HG03460 (cell line): ENCODE data around the gene SPATA20.

ENCODE experiments used
- ATAC-seq: cut with Tn5 transposase; IDR thresholded peaks from one replicate; pipeline ENCODE4 v1.9.1; 2021; ENCODE audit not compliant: unreplicated experiment

The SPATA20 gene

GRCh38 chr17:50557630-50558029 is 10.7 kb downstream of the SPATA20 start:
- ATAC-seq = no peak

- ATAC-seq = no peak
These were observed 11.1 kb downstream of the SPATA20 start for GRCh38 chr17:50558091-50558490.

- no peak for ATAC-seq
These were observed 11.6 kb downstream of the SPATA20 start for GRCh38 chr17:50558581-50558940.

- ATAC-seq = no peak
These were observed 12.1 kb downstream of the SPATA20 start for GRCh38 chr17:50558941-50559614.

DNA sequence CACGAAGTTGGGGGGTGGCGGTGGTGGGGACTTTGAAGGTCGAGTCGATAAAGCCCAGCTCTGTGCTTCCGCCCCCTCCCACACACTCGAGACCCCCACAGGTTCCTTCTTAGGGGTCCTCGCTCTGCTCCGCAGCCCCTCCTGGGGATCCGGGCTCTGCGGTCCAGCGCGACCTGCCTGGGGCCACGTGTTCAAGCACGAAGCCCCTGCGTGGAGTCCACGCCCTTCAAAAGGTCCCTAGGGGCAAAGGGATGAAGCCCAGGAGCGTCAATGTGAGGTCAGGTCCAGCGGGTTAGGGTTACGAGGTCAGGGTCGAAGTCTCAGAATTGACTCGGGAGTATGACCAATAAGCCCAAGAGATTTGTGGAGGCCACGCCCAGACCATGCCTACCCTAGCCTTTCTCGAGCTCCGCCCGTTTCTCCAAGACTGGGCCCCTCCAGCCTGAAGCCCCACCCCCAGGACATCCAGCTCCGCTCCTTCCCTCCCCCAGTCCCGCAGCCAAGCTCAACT is 12.8 kb downstream of the SPATA20 start:
- no peak for ATAC-seq

DNA sequence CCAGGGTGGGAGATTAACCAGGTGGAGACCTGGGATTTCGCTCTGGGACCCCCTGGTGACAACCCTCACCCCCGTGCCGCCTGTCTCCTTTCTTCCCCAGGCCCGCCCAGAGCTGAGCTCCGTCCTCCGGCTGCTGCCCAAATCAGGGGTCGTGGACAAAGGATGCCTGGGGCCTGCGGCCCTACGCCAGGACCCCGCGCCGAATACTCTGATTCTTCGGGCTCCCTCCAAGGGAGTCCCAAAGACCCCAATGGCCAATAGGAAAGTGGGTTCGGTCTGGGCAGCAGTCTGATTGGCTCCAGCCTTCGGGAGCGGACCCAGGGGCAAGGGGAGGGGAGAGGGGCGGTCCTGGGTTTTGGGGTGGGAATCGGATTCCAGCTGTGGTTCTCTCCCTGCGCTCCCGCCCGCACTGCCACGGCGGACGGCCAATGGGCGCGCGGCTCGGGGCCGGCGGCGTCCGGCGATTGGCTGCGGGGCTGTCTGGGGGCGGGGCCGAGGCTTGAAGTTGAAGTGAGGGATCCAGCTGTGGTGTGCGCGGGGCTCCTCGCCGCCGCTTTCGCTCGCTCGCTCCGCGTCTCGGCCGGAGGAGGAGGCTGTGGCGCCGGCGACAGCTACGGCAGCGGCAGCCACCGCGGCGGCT is 13.3 kb downstream of the SPATA20 start, which contains the start of gene CACNA1G:
Gene CACNA1G (plus strand): TSS at position 531 of the 640 bp plus-strand sequence. CDS start 745 bp downstream, outside the sequence.
- peak; percentile 93 for ATAC-seq

- no peak for ATAC-seq
These were observed 14.2 kb downstream of the SPATA20 start for GRCh38 chr17:50560931-50561745.

- ATAC-seq = no peak
These were observed 14.8 kb downstream of the SPATA20 start for GRCh38 chr17:50561746-50562141.

DNA sequence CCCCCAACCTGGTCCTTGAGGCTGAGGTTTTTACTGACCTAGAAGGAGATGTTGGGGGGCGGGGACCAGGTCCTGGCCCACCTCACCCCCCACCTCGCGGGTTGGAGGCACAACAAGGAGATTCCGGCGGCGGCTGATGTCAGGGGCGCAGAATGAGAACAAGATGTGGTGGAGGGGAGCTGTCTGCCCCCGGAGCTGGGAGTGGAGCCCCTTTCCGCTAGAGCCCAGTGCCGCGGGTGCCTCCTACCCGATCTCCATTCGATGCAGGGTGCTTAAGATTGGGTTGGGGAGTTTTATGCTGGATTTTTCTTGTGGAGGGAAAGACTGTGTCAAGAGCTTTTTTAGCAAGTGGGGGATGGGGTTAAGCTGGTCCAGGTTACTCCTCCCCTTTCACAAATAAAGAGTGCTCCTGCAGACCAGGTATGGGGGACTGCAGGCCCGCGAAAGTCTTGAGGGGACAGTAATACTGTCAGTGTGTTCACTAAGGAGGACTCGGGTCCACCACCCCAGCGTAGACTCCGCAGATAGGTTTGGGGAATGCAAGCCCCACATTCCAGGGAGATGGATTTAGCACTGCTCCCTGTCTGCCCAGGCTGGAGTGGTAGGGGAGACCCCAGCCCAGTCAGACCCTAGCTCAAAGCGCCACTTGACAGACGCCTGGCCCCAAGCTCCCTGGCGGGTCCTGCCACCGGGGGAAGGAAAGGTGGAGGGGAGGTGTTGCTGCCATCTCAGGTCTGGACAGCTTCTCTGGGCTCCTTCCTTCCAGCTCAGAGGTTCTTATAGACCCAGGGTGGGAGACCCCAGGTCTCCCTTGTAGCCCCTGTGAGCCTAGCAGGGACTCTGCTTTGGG is 15.5 kb downstream of the SPATA20 start:
- no peak for ATAC-seq

- ATAC-seq = no peak
These were observed 16.1 kb downstream of the SPATA20 start for GRCh38 chr17:50563092-50563511.

- ATAC-seq = no peak
These were observed 17.9 kb downstream of the SPATA20 start for GRCh38 chr17:50564916-50565315.

GRCh38 chr17:50565402-50566350 is 18.7 kb downstream of the SPATA20 start:
- ATAC-seq = no peak

GRCh38 chr17:50566886-50567285 is 19.9 kb downstream of the SPATA20 start:
- ATAC-seq = no peak

GRCh38 chr17:50568659-50569058 is 21.7 kb downstream of the SPATA20 start:
- no peak for ATAC-seq

DNA sequence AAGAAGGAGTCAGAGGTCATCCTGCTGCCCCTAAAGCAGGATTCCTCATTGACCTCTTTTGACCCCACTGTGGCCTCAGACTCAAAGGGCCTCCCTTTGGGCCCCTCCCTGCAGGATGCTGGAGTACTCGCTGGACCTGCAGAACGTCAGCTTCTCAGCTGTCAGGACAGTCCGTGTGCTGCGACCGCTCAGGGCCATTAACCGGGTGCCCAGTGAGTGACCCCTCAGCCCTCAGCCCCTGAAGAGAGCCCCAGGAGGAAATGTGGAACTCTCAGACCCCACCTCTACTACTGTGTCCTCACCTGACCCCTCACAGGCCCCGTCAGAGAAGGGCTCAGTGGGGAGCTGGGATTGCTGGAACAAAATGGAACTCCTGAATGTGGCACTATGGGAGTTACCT is 22.6 kb downstream of the SPATA20 start:
- ATAC-seq = no peak

- ATAC-seq = no peak
These were observed 23.1 kb downstream of the SPATA20 start for GRCh38 chr17:50570032-50570431.

- ATAC-seq = no peak
These were observed 23.6 kb downstream of the SPATA20 start for GRCh38 chr17:50570528-50570927.

DNA sequence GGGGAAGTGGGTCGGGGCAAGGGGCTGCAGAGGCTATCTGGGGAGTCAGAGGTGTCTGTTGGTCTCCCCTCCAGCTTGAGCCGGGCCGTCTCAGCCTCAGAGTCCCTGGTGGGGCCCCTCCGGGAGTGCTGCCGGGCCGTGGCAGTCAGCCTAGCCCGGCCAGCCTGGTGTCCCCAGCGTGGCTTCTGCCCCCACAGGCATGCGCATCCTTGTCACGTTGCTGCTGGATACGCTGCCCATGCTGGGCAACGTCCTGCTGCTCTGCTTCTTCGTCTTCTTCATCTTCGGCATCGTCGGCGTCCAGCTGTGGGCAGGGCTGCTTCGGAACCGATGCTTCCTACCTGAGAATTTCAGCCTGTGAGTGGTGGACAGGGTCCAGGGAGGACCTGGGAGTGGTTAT is 24.7 kb downstream of the SPATA20 start:
- no peak for ATAC-seq

- ATAC-seq = no peak
These were observed 25.6 kb downstream of the SPATA20 start for GRCh38 chr17:50572541-50572940.
